ENCODE measurements around the gene TBC1D17. TPM values are rescaled to one million over a fixed set of nuclear protein-coding genes. Genes with fewer than 3 reads are reported as not detected.

The TBC1D17 gene
- polyA plus RNA-seq, 1 donor (not counting 4 experiments of a cell fraction or from before 2014, with no cell fraction given) = 9.4 TPM

GRCh38 chr19:49908480-49909420 is 31.2 kb downstream of the TBC1D17 start:
- H3K9ac ChIP-seq (ENCODE audit: control insufficient read depth, extremely low read depth, insufficient read depth, low read length) = no peak overlapping the region
- H3K27me3 ChIP-seq (ENCODE audit: control insufficient read depth, extremely low read depth, insufficient read depth, low read length) = no peaks in the 10 kb centered on the region
- dilution Hi-C loops (cut with MboI; ENCODE audit: extremely low pct_ligation_motif_present, low sequenced_read_pairs) = no loop called here
- no peak for DNase-seq (ENCODE audit: low read depth, low spot score)
- TF ChIP-seq EZH2 (IDR thresholded peaks at IDR 0.05; ENCODE audit: low read length) = no peak
- no peak for TF ChIP-seq CTCF (optimal IDR thresholded peaks at IDR 0.05 in 1 of 3, IDR thresholded peaks at IDR 0.05 in 1 of 3, conservative IDR thresholded peaks at IDR 0.05 in 1 of 3; ENCODE audit: extremely low read depth in 1 of 3, insufficient read depth in 2 of 3, low read length in 3 of 3)
- no peak overlapping the region for H3K27ac ChIP-seq (ENCODE audit: control insufficient read depth, insufficient read depth, low read length)
- no peaks in the 10 kb centered on the region for H3K9me3 ChIP-seq (ENCODE audit: control insufficient read depth, low read depth, low read length)
- peaks cover 16 to 28% of the 10 kb centered on the region in 2 experiments for H3K36me3 ChIP-seq (ENCODE audit: control insufficient read depth in 2 of 2, extremely low read depth in 1 of 2, insufficient read depth in 2 of 2, low read length in 2 of 2)
- H3K4me1 ChIP-seq (ENCODE audit: control insufficient read depth, extremely low read depth, insufficient read depth, low read length) = no peaks in the 10 kb centered on the region
- no peak for FAIRE-seq
- H3K9me1 ChIP-seq (ENCODE audit: control insufficient read depth, extremely low read depth, insufficient read depth, low read length) = no peaks in the 10 kb centered on the region
- H3K79me2 ChIP-seq (ENCODE audit: control insufficient read depth, insufficient read depth, low read length) = peaks cover 2% of the 10 kb centered on the region
- no peak overlapping the region for H2AFZ ChIP-seq (ENCODE audit: control insufficient read depth, low read length)
- peaks cover 6% of the 10 kb centered on the region for H4K20me1 ChIP-seq (ENCODE audit: control insufficient read depth, extremely low read depth, insufficient read depth, low read length)
- no peak overlapping the region for H3K4me2 ChIP-seq (ENCODE audit: control insufficient read depth, extremely low read depth, insufficient read depth, low read depth, low read length)
- no peak overlapping the region for H3K4me3 ChIP-seq (ENCODE audit: control insufficient read depth in 2 of 3, extremely low read depth in 1 of 3, insufficient read depth in 2 of 3, low read depth in 1 of 3, low read length in 3 of 3)

GRCh38 chr19:49910179-49910578 is 32.7 kb downstream of the TBC1D17 start:
- no peak overlapping the region for H2AFZ ChIP-seq (ENCODE audit: control insufficient read depth, low read length)
- H3K9me3 ChIP-seq (ENCODE audit: control insufficient read depth, low read depth, low read length) = no peaks in the 10 kb centered on the region
- no peak overlapping the region for H3K4me3 ChIP-seq (ENCODE audit: control insufficient read depth in 2 of 3, extremely low read depth in 1 of 3, insufficient read depth in 2 of 3, low read depth in 1 of 3, low read length in 3 of 3)
- no peak for FAIRE-seq
- no peak for DNase-seq (ENCODE audit: low read depth, low spot score)
- no peak overlapping the region for H3K9ac ChIP-seq (ENCODE audit: control insufficient read depth, extremely low read depth, insufficient read depth, low read length)
- H3K27me3 ChIP-seq (ENCODE audit: control insufficient read depth, extremely low read depth, insufficient read depth, low read length) = no peaks in the 10 kb centered on the region
- peaks cover 6% of the 10 kb centered on the region for H3K79me2 ChIP-seq (ENCODE audit: control insufficient read depth, insufficient read depth, low read length)
- H3K4me2 ChIP-seq (ENCODE audit: control insufficient read depth, extremely low read depth, insufficient read depth, low read depth, low read length) = no peak overlapping the region
- peaks cover 21 to 36% of the 10 kb centered on the region in 2 experiments for H3K36me3 ChIP-seq (ENCODE audit: control insufficient read depth in 2 of 2, extremely low read depth in 1 of 2, insufficient read depth in 2 of 2, low read length in 2 of 2)
- dilution Hi-C loops (cut with MboI; ENCODE audit: extremely low pct_ligation_motif_present, low sequenced_read_pairs) = no loop called here
- no peak overlapping the region for H3K27ac ChIP-seq (ENCODE audit: control insufficient read depth, insufficient read depth, low read length)
- peaks cover 8% of the 10 kb centered on the region for H4K20me1 ChIP-seq (ENCODE audit: control insufficient read depth, extremely low read depth, insufficient read depth, low read length)
- no peak for TF ChIP-seq EZH2 (IDR thresholded peaks at IDR 0.05; ENCODE audit: low read length)
- TF ChIP-seq CTCF (optimal IDR thresholded peaks at IDR 0.05 in 1 of 3, IDR thresholded peaks at IDR 0.05 in 1 of 3, conservative IDR thresholded peaks at IDR 0.05 in 1 of 3; ENCODE audit: extremely low read depth in 1 of 3, insufficient read depth in 2 of 3, low read length in 3 of 3) = no peak
- no peaks in the 10 kb centered on the region for H3K9me1 ChIP-seq (ENCODE audit: control insufficient read depth, extremely low read depth, insufficient read depth, low read length)
- H3K4me1 ChIP-seq (ENCODE audit: control insufficient read depth, extremely low read depth, insufficient read depth, low read length) = no peaks in the 10 kb centered on the region
